ENCODE results near the gene C11orf65.
A peak's percentile ranks its signal among the peaks of the same experiment; 100 is the strongest.

The C11orf65 gene, protein sequence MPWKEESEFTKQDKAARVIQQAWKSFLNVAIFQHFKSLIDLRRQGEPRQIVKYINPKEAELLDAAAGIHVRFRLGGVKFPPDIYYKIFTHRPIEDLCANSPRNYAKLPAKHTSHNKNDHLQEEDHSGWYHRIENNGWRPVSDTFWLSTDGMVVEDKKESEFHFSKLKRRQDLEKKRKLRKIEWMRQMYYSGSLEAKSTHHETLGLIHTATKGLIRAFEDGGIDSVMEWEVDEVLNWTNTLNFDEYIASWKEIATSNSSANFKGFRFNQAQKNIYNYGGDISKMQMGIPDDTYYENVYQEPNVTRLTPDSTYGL

DNA sequence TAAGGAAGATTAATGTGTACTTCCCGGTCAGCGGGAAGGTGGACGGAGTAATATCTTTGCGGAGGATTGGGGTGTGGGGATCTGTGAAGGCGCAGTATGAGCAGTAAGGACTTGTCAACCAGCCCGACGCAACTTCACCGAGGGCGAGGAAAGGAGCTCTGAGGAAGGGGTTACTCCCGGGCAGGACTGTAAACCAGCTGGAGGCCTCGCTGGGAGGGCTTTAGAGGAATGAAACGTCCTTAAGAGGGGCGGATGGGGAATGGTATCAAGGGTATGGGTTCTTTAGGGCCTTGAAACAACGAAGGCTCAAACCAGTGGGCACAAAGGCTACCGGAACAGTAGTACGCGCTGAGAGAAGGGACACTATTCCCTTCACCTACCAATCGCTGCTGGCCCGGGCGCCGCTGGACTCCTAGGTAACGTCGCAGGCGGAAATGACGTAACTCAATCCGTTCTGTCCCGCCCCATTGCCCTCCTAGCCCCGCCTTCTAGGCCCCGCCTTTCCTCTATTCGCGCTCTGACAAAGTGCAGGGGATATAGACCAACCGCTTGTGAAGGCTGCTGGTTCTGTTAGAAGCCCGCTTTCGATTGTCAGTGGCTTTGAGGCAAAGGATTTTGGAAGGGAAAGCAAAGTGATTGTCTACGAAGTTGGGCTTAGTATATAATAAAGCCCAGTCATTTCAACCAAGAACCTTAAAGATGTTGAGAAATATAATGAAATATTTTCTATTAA lies at the start of gene C11orf65:
Gene C11orf65 (minus strand): TSS at position 439 of the 733 bp plus-strand sequence. CDS start 5,970 bp downstream, outside the sequence.
- DNase-seq: peak; percentile 96

DNA sequence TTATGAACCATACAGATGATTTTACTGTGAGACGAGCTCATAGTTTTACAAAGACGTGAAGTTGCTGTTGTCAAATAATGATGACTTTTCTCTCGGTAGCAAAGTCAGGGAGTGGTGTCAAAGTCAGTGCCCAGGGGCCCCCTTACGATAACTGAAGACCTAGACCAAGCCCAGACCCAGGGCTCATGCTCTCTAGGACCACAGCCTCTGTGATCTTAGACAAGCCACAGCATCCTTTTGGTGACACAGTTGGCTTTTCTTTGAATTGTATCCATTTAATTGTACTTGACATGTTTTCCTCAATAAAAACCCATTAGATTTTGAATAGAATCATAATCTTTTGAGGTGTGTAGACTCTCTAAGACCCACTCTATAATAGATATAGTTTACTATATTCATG lies 48.8 kb upstream of the C11orf65 start:
- DNase-seq: no peak

DNA sequence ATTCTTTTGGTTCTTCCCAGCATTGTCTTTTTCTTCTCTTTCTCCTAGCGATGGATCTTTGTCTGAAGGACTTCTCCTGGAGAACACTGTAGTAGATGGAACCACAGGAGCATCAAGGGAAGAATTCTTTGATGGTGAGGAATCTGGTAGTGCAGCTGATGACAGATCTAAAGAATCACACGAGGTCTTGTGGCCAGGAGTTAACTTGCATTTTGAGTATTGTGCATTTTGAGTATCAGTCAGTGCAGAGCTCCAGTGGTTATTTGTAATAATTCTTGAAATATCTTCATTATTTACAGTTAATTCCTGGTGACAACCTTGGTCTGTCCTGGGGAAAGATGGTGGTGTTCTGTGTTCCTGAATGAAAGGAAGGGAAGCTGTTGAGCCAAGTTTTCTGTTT lies 45.4 kb upstream of the C11orf65 start:
- no peak for DNase-seq

DNA sequence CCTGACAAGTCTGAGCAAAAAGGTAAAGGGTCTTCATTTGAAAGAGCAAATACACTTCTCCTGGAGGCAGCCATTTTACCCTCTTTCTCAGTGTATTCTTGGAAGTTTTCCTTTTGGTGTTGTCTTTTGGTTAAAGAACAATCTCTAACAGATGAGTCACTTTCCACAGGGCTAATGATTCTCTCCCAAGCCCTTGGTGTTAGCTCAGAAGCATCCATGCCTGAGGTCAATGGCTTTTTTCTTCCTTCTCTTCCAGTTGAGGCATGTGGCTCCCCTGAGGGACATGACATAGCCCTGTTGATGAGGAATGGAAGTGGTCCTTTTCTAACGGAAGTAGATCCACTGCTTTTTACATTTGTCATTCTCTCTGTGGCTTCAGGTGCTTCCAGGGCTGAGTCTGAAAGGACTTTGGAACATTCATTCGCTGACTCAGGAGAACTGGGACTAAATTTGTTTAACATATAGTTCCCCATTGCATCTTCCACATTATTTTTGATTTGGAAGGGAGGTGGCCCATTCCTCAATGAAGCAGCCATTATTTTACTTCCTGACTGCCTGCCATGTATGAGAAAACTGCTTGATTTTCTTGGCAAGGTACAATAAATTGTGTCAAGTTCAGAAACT lies 44.6 kb upstream of the C11orf65 start:
- no peak for DNase-seq

DNA sequence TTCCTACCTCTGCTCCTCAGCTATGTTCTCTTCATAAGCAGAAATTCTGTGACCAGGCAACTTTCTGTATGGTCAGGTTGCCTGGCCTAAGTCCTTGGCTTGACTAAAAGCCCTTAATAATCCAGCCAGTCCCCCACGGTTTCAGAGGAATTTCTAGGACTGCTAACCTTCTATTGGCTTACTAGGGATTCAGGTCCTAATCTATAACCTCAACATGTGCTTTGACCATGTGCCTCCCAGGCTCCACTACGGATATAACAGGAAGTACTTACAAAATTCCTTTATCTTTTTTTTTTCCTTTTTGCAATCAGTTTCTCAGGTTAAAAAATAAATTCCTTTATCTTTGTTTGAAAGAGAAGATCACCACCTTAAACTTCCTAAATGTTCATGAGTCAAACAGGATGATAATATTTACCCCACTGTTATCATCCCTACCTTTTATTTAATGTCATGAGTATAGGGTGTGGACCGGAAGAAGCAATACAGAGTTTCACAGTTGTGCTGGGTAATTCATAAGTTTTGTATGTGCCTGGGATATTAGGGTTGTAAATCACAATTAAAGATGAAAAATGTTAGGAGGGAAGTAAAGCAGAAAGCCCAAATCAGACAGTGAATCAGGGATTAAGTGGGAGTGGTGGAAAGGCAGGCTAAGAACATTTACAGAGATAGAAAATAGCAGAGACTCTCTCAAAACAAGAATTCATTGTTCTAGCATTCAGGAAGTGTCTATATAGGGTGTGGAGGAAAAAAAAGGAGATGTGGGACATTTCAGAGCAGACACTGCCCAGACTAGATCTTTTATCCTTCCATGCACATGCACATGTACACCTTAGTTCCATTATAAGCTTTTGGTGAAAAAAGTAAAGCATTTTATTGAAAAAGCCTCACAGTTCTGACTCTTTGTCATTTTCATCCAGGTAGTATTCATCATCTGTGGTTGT lies 41.6 kb upstream of the C11orf65 start:
- no peak for DNase-seq

DNA sequence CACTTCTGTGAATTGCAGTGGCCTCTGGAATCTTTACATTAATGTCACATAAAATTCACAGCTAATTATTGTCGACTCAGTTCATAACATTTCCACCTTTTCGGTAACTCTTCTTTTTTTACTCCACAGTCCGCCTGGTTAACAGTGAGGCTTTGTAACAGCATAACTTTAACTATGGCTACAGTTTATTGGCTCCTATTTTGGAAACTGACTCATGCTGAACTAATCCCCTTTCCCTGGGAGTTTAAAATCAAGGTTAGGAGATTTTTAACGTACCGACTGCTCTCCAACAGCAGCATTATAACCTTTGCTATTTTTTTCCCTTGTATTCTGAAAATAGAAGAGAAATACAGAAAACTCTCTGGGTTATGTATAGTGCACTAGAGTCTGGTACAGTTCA lies 34.1 kb upstream of the C11orf65 start:
- no peak for DNase-seq

DNA sequence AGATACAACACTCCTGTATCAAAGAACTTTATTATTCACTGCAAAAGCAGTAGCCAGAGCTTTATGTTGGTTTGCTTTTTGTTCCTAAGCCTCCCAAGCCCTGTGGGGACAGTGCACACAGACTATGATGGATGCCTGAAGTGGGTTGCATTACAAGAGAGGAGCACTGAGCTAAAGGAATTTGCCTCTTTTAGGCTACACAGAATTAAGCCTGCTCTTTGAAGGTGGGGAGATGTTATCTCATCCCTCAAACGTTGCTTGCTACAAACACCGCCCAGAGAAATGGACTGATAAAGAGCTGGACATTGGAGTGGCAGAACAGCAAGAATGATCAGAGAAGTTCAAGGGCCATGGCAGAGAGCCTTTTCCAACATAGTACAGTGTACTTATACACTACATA lies 33.4 kb upstream of the C11orf65 start:
- DNase-seq: no peak

DNA sequence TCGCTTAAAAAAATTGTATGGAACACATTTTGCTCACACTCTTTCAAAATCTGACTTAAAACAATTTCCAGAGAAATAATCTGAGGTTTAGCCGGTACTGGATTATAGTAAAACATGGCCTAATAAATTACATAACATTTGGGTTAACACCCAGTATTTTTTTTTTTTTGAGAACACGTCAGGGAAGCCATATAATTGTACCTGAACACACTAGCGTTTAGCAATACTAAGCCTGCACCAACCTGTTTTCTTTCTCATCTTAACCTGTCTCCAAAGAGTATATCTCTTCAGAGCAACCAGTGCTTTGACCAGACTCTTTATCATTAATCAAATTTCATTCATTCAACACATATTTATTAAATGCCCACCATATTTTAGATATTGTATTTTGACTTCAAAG lies 32.8 kb upstream of the C11orf65 start:
- no peak for DNase-seq

DNA sequence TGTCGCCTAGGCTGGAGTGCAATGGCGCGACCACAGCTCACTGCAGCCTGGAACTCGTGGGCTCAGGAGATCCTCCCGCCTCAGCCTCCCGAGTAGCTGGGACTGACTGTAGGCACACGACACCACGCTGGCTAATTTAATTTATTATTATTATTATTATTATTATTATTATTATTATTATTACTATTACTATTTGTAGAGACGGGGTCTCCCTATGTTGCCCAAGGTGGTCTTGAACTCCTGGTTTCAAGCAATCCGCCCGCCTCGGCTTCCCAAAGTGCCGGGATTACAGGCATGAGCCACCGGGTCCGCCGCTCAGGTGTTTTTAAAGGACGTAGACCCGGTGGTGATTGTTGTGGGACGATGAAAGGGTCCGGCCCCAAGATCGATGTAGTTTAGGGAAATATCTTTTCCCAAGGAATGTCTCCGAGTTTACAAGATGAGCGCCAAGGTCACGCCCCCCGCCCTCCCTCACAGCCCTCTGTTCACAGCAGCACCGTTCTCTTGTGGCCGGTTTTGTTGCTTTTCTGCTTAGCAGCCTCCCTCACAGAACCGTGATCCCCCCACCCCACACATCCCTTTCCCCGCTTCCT lies 31.6 kb upstream of the C11orf65 start:
- peak; percentile 3 for DNase-seq

DNA sequence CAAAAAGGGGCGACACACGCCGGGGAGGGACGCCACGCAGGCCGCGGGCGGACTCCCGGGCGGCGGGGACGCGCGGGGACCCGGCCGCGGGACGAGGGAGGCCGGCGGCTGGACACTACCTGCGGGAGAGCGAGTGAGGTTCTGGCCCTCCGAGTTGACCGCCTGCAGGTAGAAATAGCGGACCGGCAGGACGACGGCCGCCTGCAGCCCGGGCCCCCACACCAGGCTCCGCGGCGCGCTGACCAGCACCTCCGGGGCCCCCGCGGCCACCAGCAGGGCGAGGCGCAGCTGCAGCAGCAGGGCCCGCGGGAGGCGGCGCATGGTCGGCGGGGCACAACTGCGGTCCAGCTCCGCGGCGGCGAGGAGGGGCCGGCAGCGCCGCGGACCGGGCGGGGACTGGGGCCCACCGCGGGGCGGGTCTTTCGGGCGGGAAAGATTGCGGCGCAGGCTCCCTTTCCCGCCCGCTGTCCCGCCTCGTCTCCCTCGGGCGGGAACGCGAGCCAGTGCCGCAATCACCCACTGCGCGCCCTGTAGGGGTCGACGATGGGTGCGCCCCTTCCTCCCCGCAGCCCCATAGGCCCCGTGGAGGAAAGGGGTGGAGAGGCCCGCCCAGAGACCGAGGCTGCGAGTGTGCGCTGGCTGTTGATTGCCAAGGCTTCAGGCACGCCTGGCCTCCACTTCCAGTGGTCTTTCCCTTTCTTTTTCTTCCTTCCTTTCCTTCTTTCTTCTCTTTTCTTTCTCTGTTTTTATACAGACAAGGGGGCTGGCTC lies 30.9 kb upstream of the C11orf65 start, which contains the start of gene POGLUT3:
Gene POGLUT3 (minus strand): TSS at position 339 of the 770 bp plus-strand sequence. CDS start 18 bp downstream, at position 321.
- peak; percentile 58 for DNase-seq

DNA sequence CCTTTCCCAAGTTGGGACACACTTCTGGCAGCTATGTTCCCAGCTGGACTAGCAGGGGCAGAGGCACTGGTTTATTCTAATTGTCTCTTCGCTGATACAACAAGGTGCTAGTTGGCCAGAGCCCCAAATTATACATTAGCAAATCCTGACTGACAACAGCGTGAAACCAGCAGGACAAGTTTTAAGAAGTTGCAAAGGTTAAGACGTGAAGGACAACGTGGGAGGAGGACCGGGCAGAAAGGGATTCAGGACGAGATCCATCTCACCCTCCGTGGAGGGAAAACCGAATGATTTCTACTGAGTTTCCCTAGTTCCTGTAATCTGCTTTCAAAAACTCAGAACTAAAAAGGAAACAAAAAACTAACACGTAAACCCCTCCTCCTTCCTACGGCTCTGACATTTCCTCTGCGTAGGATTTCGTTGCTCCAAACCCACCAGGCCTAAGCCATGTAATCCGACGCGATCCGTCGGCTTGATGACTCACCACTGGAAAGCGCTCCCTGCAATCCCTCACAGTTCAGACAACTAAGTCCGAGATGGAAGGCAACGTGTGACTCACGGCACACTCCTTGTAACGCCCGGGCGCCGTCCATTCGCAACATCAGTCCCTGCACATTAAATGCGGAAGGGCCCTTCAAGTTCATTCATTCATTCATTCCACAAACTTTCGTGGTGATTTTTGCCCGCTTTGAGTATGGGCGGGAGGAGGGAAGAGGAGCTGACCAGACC lies 30.2 kb upstream of the C11orf65 start:
- DNase-seq: peak; percentile 69

DNA sequence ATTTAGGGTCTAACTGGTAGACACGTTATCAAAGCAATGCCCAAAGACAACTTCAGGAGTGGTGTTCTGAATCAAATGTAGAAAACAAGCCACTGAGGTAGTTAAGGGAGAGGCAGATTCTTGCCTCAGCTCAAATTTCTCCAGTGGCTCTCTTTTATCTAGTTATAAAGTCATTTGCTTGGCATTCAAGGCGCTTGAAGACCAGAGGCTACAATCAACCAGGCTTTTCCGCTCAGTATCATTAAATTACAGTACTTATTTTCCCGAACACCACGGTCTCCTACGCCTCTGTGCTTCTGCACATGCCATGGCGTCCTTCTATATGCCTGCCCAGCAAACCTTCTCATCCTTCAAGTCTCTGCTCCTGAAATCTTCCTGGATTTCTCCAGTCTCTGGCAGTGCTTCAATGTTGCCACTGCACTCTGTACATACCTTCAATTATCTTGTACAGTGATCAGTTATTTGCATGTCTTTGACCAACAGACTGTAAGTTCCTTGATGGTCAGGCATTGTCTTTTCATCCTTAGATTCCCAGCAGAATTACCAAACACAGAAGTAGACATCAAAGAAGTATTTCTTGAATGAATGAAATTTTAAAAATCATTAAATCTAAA lies 29.4 kb upstream of the C11orf65 start:
- DNase-seq: peak; percentile 3

DNA sequence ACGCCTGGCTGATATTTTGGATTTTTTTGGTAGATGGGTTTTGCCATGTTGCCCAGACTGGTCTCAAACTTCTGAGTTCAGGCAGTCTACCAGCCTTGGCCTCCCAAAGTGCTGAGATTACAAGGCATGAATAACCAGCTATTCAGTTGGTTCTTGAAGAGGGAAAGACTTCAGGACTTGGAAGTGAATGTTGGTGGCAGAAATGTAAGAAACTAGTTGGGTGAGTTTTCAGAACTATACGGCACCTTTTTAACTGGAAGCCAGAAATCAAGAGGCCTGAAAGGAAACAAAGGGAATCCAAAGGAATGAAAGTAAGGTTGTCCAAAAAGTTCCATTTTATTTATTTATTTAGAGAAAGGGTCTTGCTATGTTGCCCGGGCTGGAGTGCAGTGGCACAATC lies 28.0 kb upstream of the C11orf65 start:
- no peak for DNase-seq

DNA sequence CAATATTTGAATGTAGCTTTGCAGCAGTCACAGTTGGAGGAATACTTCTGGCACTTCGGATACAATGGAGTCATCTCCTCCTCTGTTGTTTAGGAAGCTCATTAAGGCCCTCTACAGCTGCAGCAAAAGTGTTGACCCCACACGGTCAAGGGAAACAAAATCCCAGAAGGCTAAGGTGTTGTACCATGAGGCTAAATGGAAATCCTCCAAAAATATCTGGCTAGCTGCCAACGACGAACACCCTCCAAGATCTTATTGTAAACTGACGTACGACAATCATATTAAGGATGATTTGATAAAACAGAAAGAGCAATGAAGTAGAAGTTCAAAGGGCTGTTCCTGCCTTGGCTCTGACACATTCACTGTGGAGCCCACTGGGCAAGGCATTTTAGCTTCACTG lies 26.9 kb upstream of the C11orf65 start:
- DNase-seq: no peak

DNA sequence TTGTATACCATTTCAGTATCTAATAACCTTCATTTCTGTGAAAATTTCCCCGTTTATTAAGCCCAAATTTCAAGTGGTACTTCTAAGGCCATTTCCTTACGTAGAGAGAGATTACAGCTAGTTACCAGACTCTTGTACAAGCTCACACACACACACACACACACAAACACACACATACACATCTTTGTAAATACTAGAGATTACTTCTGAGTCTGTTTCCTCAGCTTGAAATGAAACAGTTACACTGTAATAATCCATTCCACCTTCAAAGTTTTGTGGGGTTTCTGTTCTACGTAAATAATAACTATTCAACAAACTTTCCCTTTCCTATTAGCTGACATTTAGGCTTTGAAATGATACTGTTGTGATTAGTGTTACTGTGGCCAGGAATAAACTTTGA lies 24.6 kb upstream of the C11orf65 start:
- DNase-seq: no peak

DNA sequence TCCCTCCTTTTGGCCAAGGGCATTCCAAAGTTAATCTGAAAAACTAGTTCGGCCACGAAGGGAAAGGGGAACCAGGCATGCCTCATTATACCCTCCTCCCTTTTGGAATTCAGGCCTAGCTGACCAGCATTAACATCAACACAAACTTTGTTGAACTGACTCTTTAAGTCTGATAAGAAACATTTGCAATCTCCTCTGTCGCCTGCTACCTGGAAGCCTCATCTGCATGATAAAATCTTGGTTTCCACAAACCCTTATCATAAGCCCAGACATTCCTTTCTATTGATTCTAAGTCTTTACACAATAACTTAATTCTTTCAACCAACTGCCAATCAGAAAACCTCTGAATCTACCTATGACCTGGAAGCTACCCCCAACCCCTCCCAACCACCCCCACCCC lies 19.5 kb upstream of the C11orf65 start:
- DNase-seq: no peak

DNA sequence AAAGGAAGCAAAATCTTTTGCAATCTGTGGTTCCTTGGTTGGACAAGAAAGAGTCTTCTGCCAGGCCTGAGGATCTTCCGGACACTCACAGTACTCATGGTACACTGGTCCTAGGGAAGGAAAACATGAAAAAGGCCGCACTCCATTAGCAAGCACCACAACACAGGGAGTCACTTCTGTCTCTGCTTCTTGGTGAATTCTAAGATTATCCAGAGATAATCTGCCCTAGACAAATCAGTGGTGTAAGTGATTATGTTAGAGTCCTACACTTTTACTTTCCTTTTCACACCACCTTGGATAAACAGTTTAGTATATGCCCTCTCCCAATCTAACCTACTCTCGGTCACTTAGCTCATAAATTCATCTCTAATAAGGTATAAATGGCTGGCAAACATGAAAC lies 19.0 kb upstream of the C11orf65 start:
- DNase-seq: no peak

DNA sequence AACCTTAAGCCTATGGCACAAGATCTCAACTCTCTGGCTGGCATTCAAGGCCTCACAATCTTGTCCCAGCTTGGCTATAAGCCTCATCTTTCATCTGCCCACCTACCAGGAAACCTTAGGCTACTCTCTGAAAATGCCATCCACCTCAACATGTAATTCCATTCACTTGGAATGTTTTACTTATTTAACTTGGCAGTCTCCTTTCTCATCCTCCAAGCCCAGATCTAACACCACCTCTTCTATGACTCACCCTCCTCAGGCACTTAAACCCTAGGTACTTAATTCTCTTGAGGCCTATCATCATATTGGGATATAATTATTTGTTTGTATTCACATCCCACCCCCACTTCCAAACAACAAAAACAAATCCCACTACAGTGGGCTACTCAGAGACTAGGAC lies 15.8 kb upstream of the C11orf65 start:
- no peak for DNase-seq

DNA sequence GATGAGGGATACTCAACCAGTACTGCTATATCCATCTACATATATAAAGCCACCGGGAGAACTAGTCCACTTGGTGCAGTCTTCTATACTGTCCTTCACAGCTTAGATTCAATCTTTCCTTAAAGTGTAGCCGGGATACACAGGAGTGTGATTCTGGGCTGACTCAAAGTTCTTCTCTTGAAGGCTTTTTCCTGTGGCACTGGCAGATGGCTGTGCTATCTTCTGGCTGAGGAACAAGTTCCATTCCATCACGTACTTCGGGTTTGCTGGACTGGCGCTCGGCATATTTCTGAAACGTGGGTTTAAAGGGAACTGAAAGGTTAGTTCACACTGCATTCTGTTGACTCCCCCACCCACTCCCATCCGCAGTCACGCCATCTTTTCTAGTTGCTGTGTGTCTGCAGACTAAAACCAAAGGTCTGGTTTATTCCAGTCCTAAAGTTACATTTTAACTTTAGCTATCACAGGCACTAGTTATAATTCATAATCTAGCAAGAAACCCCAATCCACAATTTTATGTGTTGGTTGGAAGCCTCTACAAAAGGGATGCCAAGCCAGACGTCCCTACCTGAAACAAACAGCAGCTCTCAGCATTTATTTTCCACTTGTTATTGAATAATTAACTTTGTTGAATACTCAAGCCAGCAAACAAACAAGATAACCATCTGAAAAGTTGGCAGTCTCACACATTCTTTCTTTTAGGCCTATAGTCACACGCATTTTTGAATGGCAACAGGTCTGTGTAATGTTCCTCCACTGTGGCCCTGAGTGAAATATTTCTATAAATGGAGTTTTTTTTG lies 7.5 kb upstream of the C11orf65 start:
- DNase-seq: no peak

Measured in CD4-positive, alpha-beta T cell treated with Interleukin-17A for 4 hours (primary cell).